Lower leg skin (tissue), 3 donors: ENCODE data around the gene HOXC6.

ENCODE experiments used
- POLR2A ChIP-seq, 2 donors: fragments of 450-650 bp; IDR thresholded peaks; one replicate each; pipeline ENCODE4 v1.6.1; 2016 to 2017; ENCODE audit warnings: antibody characterized with exemption in 2 of 2, mild to moderate bottlenecking in 1 of 2, moderate library complexity in 1 of 2
- TF ChIP-seq, protein P1 (sequence below), 3 donors: fragments of 450-650 bp; IDR thresholded peaks; one replicate each; pipeline ENCODE4 v1.5.1; 2016; ENCODE audit warnings: antibody characterized with exemption in 3 of 3, mild to moderate bottlenecking in 3 of 3, moderate library complexity in 2 of 3

DNA sequence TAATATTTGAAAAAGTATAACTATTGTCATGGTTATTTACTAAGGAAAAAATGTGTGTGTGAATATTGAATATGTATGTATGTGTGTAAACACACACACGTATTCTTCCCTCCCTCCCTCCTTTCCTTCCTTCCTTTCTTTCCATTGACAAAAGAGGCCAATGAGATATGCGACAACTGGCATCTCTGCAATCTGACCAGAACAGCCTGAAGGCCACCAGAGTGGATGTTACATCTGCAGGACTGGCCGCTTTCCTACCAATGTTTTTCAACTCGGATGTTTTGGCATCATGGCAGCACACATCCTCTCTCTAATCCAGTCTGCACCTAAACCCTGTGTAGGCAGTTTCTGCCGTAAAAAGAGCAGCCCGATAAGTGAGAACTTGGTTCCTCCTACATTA, 46.1 kb downstream of the HOXC6 start:
- TF ChIP-seq, protein P1, sequence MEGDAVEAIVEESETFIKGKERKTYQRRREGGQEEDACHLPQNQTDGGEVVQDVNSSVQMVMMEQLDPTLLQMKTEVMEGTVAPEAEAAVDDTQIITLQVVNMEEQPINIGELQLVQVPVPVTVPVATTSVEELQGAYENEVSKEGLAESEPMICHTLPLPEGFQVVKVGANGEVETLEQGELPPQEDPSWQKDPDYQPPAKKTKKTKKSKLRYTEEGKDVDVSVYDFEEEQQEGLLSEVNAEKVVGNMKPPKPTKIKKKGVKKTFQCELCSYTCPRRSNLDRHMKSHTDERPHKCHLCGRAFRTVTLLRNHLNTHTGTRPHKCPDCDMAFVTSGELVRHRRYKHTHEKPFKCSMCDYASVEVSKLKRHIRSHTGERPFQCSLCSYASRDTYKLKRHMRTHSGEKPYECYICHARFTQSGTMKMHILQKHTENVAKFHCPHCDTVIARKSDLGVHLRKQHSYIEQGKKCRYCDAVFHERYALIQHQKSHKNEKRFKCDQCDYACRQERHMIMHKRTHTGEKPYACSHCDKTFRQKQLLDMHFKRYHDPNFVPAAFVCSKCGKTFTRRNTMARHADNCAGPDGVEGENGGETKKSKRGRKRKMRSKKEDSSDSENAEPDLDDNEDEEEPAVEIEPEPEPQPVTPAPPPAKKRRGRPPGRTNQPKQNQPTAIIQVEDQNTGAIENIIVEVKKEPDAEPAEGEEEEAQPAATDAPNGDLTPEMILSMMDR (IDR thresholded peaks at IDR 0.05), result no peak
- no peak for TF ChIP-seq POLR2A (IDR thresholded peaks at IDR 0.05)
